Endothelial cell (in vitro differentiated cells): ENCODE results near the gene PLXNC1. TPM values are rescaled to one million over a fixed set of nuclear protein-coding genes. Genes with fewer than 3 reads are reported as not detected.

Experiments
- DNase-seq: peaks from one replicate; pipeline ENCODE4 v3.0.0; 2021; ENCODE audit warnings: low spot score
- H3K27ac Mint-ChIP-seq: one replicate; pipeline ENCODE4 v1.8.0; 2021; ENCODE audit warnings: mixed read lengths, inconsistent platforms; ENCODE audit not compliant: unreplicated experiment
- H3K27me3 Mint-ChIP-seq: one replicate; pipeline ENCODE4 v1.8.0; 2021; ENCODE audit warnings: mild to moderate bottlenecking, moderate library complexity, mixed read lengths, inconsistent platforms; ENCODE audit not compliant: unreplicated experiment
- H3K36me3 Mint-ChIP-seq: one replicate; pipeline ENCODE4 v1.8.0; 2021; ENCODE audit warnings: mild to moderate bottlenecking, low read depth, mixed read lengths, inconsistent platforms; ENCODE audit not compliant: unreplicated experiment
- H3K4me1 Mint-ChIP-seq: one replicate; pipeline ENCODE4 v1.8.0; 2021; ENCODE audit warnings: mild to moderate bottlenecking, mixed read lengths, inconsistent platforms; ENCODE audit not compliant: unreplicated experiment
- H3K4me3 Mint-ChIP-seq: one replicate; pipeline ENCODE4 v1.8.0; 2021; ENCODE audit warnings: mild to moderate bottlenecking, mixed read lengths, inconsistent platforms; ENCODE audit not compliant: unreplicated experiment
- H3K9me3 Mint-ChIP-seq: one replicate; pipeline ENCODE4 v1.8.0; 2021; ENCODE audit warnings: mixed read lengths, inconsistent platforms; ENCODE audit not compliant: unreplicated experiment
- total RNA-seq: library from RNA; stranded (reverse); fragmentation: NEBNext Ultra II Directional; extraction: Animal tissue kit (Norgen Biotek cat#: 25700); gene quantifications from one replicate; pipeline ENCODE4 v1.2.1, GENCODE V29; 2021; ENCODE audit not compliant: unreplicated experiment
- TF ChIP-seq, protein P1 (sequence below): fragments of 200-600 bp; sonication (generic); IDR thresholded peaks from one replicate; pipeline ENCODE4 v1.5.0; 2021; ENCODE audit warnings: antibody characterized with exemption; ENCODE audit not compliant: unreplicated experiment

The PLXNC1 gene
- total RNA-seq, 1 donor from 2014 or later = 1.1 TPM

DNA sequence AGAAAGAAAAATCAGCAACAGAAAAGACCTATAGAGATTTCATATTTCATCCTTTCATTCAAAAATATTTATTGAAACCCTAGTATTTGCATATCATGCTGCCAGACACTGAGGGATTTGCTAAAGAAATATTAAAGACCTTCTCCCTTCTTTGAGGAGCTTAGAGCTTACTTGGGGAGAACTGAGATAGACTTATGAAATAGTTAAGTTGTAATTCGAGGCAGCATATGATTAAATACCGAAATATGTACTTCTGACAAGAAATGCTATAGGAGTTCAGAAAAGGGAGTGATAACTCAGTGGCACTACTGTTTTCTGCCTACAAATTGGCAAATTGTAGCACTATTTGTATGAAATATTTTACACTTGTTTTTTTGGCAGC is 59.1 kb downstream of the PLXNC1 start:
- H3K9me3 Mint-ChIP-seq = no peaks in the 10 kb centered on the region
- no peak overlapping the region for H3K4me3 Mint-ChIP-seq
- no peak overlapping the region for H3K27ac Mint-ChIP-seq
- no peaks in the 10 kb centered on the region for H3K36me3 Mint-ChIP-seq
- no peak for DNase-seq
- H3K27me3 Mint-ChIP-seq = peaks cover 3% of the 10 kb centered on the region
- TF ChIP-seq, protein P1, sequence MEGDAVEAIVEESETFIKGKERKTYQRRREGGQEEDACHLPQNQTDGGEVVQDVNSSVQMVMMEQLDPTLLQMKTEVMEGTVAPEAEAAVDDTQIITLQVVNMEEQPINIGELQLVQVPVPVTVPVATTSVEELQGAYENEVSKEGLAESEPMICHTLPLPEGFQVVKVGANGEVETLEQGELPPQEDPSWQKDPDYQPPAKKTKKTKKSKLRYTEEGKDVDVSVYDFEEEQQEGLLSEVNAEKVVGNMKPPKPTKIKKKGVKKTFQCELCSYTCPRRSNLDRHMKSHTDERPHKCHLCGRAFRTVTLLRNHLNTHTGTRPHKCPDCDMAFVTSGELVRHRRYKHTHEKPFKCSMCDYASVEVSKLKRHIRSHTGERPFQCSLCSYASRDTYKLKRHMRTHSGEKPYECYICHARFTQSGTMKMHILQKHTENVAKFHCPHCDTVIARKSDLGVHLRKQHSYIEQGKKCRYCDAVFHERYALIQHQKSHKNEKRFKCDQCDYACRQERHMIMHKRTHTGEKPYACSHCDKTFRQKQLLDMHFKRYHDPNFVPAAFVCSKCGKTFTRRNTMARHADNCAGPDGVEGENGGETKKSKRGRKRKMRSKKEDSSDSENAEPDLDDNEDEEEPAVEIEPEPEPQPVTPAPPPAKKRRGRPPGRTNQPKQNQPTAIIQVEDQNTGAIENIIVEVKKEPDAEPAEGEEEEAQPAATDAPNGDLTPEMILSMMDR = no peak
- no peaks in the 10 kb centered on the region for H3K4me1 Mint-ChIP-seq

DNA sequence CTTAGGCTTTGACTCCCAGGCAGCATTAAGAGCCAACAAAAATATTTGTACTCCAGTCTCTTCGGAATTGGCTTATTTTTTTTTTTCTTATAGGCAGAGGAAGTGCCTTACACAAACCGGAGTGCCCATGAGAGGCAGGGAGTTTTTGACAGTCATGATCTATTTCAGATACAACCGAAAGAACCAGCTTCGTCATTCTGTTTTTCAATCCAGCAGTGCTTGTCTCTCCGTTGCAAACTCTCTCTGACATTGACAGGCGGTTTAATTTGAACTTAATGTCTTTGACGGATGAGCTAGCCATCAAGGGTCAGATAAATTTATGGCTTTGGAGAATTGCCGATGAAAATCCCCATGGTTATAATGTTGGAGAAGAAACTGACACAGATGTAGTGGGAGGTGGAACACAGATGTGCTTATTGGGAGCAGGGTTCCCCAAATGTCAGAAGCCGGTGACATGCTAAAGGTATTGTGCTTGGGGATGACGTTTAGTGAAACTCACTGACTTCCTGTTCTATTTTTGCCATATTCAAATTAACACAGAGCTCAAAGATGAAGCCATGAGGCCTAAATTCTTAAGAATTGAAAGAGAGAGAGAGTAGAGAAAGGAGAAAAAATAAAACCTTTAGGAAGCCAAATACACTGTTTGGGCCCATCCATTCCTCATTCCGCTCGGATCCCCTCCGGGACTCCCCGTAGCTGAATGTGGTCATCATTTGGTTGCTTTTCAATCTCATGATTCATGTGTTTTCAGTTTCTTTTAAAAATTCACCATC is 59.7 kb downstream of the PLXNC1 start:
- Mint-ChIP-seq H3K4me1 (no peaks in the 10 kb centered on the region), H3K27me3 (peaks cover 2% of the 10 kb centered on the region), H3K9me3 (no peaks in the 10 kb centered on the region), H3K36me3 (no peaks in the 10 kb centered on the region), H3K27ac (no peak overlapping the region), H3K4me3 (no peak overlapping the region)
- no peak for DNase-seq
- TF ChIP-seq, protein P1 = no peak

DNA sequence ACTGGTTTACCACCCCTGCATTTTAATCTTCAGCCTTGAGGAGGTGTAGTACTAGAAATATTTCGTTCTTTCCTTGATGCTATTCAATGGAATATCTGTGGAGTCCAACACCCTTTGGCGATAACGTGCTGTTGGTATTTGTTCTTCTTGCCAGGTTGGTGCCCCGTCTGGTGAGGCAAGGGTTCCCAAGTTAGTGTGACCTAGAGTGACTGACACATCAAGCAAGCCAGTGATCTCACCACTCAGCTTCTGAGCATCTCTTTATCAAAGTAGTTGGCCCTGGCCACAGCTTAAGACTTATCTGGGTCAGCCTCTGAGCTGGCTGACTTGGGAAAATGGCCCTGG is 60.2 kb downstream of the PLXNC1 start:
- Mint-ChIP-seq H3K36me3 (no peaks in the 10 kb centered on the region), H3K27ac (no peak overlapping the region), H3K27me3 (peaks cover 2% of the 10 kb centered on the region), H3K9me3 (no peaks in the 10 kb centered on the region), H3K4me3 (no peak overlapping the region), H3K4me1 (no peaks in the 10 kb centered on the region)
- DNase-seq = no peak
- TF ChIP-seq, protein P1 = no peak

DNA sequence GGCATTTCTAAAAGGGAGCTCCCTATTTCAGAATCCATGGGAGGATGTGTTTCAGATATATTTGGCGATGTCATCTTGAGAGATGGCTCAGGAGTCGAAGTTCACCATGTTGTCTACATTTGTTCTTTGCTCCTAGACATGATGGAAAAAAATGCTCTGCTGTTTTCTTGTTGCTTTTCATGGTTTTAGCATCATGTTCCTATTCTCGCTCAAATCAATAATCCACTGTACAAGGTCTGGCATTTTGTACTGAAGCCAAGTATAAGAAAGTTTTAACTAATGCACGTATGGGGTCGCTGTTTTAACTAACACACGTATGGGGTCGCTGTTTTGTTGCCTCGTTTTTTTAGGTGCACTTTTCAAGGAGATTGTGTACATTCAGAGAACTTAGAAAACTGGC is 60.9 kb downstream of the PLXNC1 start:
- H3K4me3 Mint-ChIP-seq = no peak overlapping the region
- TF ChIP-seq, protein P1 = no peak

DNA sequence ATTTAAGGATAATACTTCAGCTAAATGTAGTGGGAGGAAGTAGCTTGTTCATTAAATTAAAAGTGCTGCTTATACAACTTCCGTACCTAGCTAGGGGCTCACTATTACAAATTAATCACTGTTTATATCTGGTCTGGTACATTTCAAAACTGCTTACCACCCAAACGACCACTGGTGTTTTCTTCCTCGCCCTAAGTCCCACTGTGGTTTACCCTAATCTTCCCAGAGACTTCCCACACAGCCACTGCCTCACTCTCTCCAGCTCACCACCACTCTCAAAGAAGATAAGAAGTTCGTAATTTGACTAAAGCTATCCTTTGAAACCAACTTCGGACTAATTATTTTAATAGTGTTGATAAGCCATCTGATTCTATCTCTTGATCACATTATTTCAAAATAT is 62.6 kb downstream of the PLXNC1 start:
- TF ChIP-seq, protein P1 = no peak
- Mint-ChIP-seq H3K4me1 (no peaks in the 10 kb centered on the region), H3K36me3 (no peaks in the 10 kb centered on the region), H3K9me3 (no peaks in the 10 kb centered on the region), H3K27me3 (peaks cover 2% of the 10 kb centered on the region), H3K27ac (no peak overlapping the region), H3K4me3 (no peak overlapping the region)
- no peak for DNase-seq

More for the DNA sequence above, 60.9 kb downstream of the PLXNC1 start:
- no peaks in the 10 kb centered on the region for H3K36me3 Mint-ChIP-seq
- H3K9me3 Mint-ChIP-seq = no peaks in the 10 kb centered on the region
- peaks cover 2% of the 10 kb centered on the region for H3K27me3 Mint-ChIP-seq
- DNase-seq = no peak
- H3K27ac Mint-ChIP-seq = no peak overlapping the region
- H3K4me1 Mint-ChIP-seq = no peaks in the 10 kb centered on the region
